SU-DHL-6 (cell line): Measurements from ENCODE around the gene EPHA4.

Experiments used
- H2AFZ ChIP-seq: fragments of 200-600 bp; sonication (generic); 2 replicates; pipeline ENCODE4 v1.6.1; 2014; ENCODE audit warnings: low read depth, mild to moderate bottlenecking, moderate library complexity, mixed read lengths, antibody characterized with exemption, low read length; ENCODE audit not compliant: severe bottlenecking
- H3F3A ChIP-seq: fragments of 200-600 bp; shearing (Covaris generic); 2 replicates; pipeline ENCODE4 v1.6.0; 2016; ENCODE audit warnings: antibody characterized with exemption, mild to moderate bottlenecking; ENCODE audit not compliant: insufficient read depth
- H3K27ac ChIP-seq: fragments of 200-600 bp; sonication (generic); 2 replicates; pipeline ENCODE4 v1.5.1; 2016; ENCODE audit warnings: low read depth, mild to moderate bottlenecking, low read length, moderate library complexity, mixed read lengths
- H3K27me3 ChIP-seq: fragments of 200-600 bp; sonication (generic), shearing (Covaris generic); 2 replicates; pipeline ENCODE4 v1.6.0; 2014; ENCODE audit warnings: mild to moderate bottlenecking, low read length
- H3K36me3 ChIP-seq: fragments of 200-600 bp; sonication (generic); 2 replicates; pipeline ENCODE4 v1.6.1; 2014; ENCODE audit warnings: mild to moderate bottlenecking, low read length, mixed read lengths
- H3K4me2 ChIP-seq: fragments of 300-600, 200-600 bp; shearing (Covaris generic), sonication (generic); 2 replicates; pipeline ENCODE4 v1.6.0; 2014; ENCODE audit warnings: low read length, low read depth, mild to moderate bottlenecking; ENCODE audit not compliant: poor library complexity, severe bottlenecking
- H3K4me3 ChIP-seq: fragments of 200-600 bp; sonication (generic); 2 replicates; pipeline ENCODE4 v1.5.1; 2014; ENCODE audit warnings: antibody characterized with exemption, low read length, mild to moderate bottlenecking, mixed read lengths; ENCODE audit not compliant: insufficient read depth, poor library complexity, severe bottlenecking
- H3K79me2 ChIP-seq: fragments of 200-600 bp; sonication (generic); 2 replicates; pipeline ENCODE4 v1.6.1; 2014; ENCODE audit warnings: mild to moderate bottlenecking, low read length, moderate library complexity; ENCODE audit not compliant: insufficient read depth
- H3K9ac ChIP-seq: fragments of 200-600 bp; sonication (generic); 2 replicates; pipeline ENCODE4 v1.7.0; 2014; ENCODE audit warnings: mild to moderate bottlenecking, low read length
- H3K9me2 ChIP-seq: fragments of 200-600 bp; sonication (generic); replicated peaks from 2 replicates; pipeline ENCODE4 v1.6.1; 2014; ENCODE audit warnings: low read length; ENCODE audit not compliant: insufficient read depth
- H3K9me3 ChIP-seq: fragments of 200-600 bp; sonication (generic); 2 replicates; pipeline ENCODE4 v1.6.1; 2014; ENCODE audit warnings: low read length, mixed read lengths; ENCODE audit not compliant: insufficient read depth
- H4K20me1 ChIP-seq: fragments of 200-600 bp; sonication (generic); 2 replicates; pipeline ENCODE4 v1.6.1; 2014; ENCODE audit warnings: low read depth, mild to moderate bottlenecking, antibody characterized with exemption, low read length, moderate library complexity, mixed read lengths
- EZH2phosphoT487 ChIP-seq: fragments of 200-600 bp; sonication (generic), shearing (Covaris generic); conservative IDR thresholded peaks from 2 replicates; pipeline ENCODE4 v1.6.1; 2018; ENCODE audit warnings: mild to moderate bottlenecking, antibody characterized with exemption, low read length, moderate library complexity, mixed read lengths
- TF ChIP-seq, protein P1 (sequence below): fragments of 200-600 bp; sonication (generic); IDR thresholded peaks from one replicate; pipeline ENCODE4 v1.5.1; 2017; ENCODE audit warnings: antibody characterized with exemption, mild to moderate bottlenecking, low read length, moderate library complexity; ENCODE audit not compliant: insufficient read depth, poor library complexity, severe bottlenecking

EPHA4 gene

DNA sequence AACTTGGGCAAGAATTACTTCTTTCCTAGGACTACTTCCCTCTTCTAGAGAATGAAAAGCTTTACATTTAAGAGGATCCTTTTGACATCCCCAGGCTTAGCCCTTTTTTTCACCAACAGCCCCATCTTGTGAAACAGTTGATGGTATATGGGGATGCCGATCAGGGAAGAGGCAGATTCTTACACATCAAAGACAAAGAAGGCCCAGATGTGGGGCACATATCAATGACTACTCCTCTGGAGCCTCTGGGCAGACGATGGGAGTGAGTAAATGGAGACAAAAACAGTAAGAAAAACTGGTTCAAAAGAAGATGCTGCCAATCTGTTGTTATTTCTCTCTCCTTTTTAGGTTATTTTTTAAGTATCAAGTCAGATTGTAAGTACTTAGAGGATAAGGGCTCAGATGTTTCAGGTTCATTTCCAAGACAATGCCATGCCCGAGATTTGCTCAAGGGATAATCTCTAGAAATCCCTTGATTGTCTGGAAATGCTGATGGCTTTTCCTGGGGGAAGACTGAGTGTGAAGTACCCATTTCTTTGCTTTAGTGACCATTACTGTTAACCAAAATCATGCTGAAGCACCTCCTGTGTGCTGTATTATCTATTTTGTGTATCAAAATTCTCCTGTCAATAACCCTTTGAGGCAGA is 117.5 kb downstream of the EPHA4 start:
- Histone ChIP-seq H3K4me3 (no peak overlapping the region), H3K9me3 (no peaks in the 10 kb centered on the region), H3K27me3 (no peaks in the 10 kb centered on the region), H3F3A (no peaks in the 10 kb centered on the region), H3K79me2 (no peaks in the 10 kb centered on the region), H4K20me1 (no peaks in the 10 kb centered on the region), H3K27ac (no peak overlapping the region), H3K9ac (no peak overlapping the region), H3K36me3 (no peaks in the 10 kb centered on the region), H3K9me2 (no peaks in the 10 kb centered on the region), H2AFZ (no peak overlapping the region), H3K4me2 (no peak overlapping the region)
- TF ChIP-seq, protein P1, sequence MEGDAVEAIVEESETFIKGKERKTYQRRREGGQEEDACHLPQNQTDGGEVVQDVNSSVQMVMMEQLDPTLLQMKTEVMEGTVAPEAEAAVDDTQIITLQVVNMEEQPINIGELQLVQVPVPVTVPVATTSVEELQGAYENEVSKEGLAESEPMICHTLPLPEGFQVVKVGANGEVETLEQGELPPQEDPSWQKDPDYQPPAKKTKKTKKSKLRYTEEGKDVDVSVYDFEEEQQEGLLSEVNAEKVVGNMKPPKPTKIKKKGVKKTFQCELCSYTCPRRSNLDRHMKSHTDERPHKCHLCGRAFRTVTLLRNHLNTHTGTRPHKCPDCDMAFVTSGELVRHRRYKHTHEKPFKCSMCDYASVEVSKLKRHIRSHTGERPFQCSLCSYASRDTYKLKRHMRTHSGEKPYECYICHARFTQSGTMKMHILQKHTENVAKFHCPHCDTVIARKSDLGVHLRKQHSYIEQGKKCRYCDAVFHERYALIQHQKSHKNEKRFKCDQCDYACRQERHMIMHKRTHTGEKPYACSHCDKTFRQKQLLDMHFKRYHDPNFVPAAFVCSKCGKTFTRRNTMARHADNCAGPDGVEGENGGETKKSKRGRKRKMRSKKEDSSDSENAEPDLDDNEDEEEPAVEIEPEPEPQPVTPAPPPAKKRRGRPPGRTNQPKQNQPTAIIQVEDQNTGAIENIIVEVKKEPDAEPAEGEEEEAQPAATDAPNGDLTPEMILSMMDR = no peak
- TF ChIP-seq EZH2phosphoT487 = no peak

DNA sequence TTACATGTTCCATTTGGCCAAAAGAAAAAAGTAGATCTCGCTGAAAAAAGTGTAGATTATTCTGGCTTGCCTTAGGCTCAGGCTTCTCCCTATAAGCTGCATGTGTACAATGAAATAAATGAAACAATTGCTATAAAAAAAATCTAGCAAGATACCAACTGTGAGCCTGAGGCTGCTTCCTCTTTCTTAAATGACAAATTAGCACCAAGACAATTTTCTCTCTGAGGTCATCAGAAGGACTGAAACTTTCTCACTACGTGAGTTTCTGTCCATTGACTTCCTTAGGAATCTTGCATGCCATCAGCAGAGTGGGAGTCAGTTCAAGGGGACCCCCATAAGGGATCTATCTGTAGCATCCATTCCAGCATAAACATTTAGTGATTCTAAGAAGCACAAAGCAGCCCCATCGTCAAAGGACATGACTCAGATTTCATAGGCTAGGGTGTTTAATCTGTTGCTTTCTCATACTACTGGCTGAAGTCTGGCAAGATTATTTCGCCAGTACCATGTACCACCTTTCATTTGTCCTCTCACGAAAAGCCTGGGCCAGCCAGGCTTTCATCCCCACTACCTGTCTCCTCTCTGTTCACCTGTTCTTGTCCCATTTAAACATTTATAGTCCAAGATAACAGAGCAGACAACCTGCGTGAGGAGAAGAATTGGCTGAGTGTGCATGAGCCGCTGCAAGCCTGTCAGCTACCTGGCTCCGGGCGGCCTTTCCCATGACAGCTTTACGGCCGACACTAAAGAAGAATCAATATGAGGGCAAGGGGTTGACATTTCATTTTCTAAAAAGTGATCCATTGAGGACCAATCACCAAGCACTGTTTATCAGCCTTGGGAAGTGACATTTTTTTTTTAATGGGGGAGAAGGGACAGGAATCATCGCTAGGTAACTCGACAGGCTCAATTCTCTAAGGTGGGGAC is 120.0 kb downstream of the EPHA4 start:
- Histone ChIP-seq H4K20me1 (no peaks in the 10 kb centered on the region), H3K9me2 (no peaks in the 10 kb centered on the region), H3K27ac (no peak overlapping the region), H3K36me3 (no peaks in the 10 kb centered on the region), H3K79me2 (no peaks in the 10 kb centered on the region), H3K4me2 (no peak overlapping the region), H3K4me3 (no peak overlapping the region), H3K27me3 (no peaks in the 10 kb centered on the region), H3K9ac (no peak overlapping the region), H2AFZ (no peak overlapping the region), H3K9me3 (no peaks in the 10 kb centered on the region), H3F3A (no peaks in the 10 kb centered on the region)
- TF ChIP-seq EZH2phosphoT487 = no peak
- TF ChIP-seq, protein P1 = no peak

DNA sequence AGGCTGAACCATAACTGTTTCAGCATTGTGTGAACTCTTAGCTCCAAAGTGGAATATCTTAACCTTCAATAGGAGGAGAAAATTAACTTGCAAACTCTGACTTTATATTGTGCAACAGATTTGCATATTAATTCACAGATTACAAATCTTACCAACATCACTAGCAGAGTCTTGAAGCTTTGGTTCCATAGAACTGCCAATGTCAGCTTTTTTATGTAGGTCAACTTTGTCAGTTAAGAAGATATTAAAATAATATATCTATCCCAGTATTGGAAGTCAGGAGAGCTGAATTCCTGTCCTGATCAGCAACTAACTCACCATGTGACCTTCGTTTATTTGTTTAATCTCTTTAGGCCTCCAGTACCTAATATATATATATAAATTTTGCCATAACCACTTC is 121.8 kb downstream of the EPHA4 start:
- no peaks in the 10 kb centered on the region for H3F3A ChIP-seq
- no peak overlapping the region for H3K4me3 ChIP-seq
- TF ChIP-seq, protein P1 = no peak
- TF ChIP-seq EZH2phosphoT487 = no peak
- H3K9me2 ChIP-seq = no peaks in the 10 kb centered on the region
- H3K9me3 ChIP-seq = no peaks in the 10 kb centered on the region
- no peak overlapping the region for H3K9ac ChIP-seq
- H4K20me1 ChIP-seq = no peaks in the 10 kb centered on the region
- no peak overlapping the region for H3K4me2 ChIP-seq
- no peaks in the 10 kb centered on the region for H3K79me2 ChIP-seq
- no peaks in the 10 kb centered on the region for H3K27me3 ChIP-seq
- no peaks in the 10 kb centered on the region for H3K36me3 ChIP-seq
- no peak overlapping the region for H3K27ac ChIP-seq
- H2AFZ ChIP-seq = no peak overlapping the region
